GM06990 (cell line): ENCODE data around the gene TTR.

Experiments
- DNase-seq: peaks from one replicate; pipeline ENCODE4 v3.0.0-alpha.2; 2011; ENCODE audit not compliant: insufficient read length; ENCODE audit errors: extremely low read depth
- H3K27me3 ChIP-seq: replicated peaks from 2 replicates; pipeline ENCODE4 v1.6.0; 2011; ENCODE audit warnings: low read length; ENCODE audit not compliant: control insufficient read depth, insufficient read depth
- H3K36me3 ChIP-seq: 2 replicates; pipeline ENCODE4 v1.5.1; 2011; ENCODE audit warnings: low read length; ENCODE audit not compliant: control insufficient read depth, insufficient read depth
- H3K4me3 ChIP-seq: replicated peaks from 2 replicates; pipeline ENCODE4 v1.5.1; 2011; ENCODE audit warnings: low read depth, mild to moderate bottlenecking, control low read depth, low read length
- CTCF ChIP-seq: IDR thresholded peaks from 2 replicates; pipeline ENCODE4 v1.5.1; 2011; ENCODE audit warnings: low read length, control low read depth, mild to moderate bottlenecking, inconsistent platforms; ENCODE audit not compliant: insufficient read depth, poor library complexity, severe bottlenecking

TTR gene

GRCh38 chr18:31579375-31579774, 12.3 kb upstream of the TTR start:
- TF ChIP-seq CTCF: no peak
- Histone ChIP-seq H3K27me3 (no peaks in the 10 kb centered on the region), H3K4me3 (no peak overlapping the region), H3K36me3 (no peaks in the 10 kb centered on the region)
- no peak for DNase-seq

DNA sequence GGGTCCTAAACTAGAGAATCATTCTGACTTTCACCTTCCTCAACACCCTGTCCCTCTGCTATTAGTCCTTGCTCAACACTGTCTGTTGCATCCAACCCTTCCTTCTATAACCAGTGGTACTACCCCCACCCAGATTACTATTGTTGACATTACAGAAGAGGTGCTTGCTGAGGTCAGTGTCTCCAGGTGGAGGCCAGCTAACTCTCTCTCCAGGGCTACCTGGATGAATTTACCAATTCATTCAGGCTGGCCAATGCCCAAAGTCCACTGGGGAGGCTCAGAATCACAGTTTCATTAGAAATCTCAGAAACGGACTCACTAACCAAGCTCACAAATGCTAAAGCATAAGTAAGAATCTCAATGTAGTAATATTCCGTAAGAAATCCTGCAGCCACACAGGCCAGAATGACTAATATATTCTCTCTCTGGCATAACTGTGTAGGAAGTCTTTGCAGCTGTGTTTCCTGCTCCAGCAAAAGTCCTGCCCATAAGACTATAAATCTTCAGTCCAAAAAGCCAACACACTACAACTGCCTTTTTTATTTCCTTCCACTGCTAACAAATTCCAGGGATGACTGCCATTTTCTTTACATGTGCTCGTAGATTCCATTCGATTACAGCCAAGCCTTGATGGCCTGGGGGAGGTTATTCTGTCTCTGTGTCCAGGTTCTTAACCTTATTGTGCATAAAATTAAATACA, 10.0 kb upstream of the TTR start:
- no peaks in the 10 kb centered on the region for H3K36me3 ChIP-seq
- H3K4me3 ChIP-seq: no peak overlapping the region
- TF ChIP-seq CTCF: no peak
- no peaks in the 10 kb centered on the region for H3K27me3 ChIP-seq
- DNase-seq: no peak

GRCh38 chr18:31583185-31583854, 8.4 kb upstream of the TTR start:
- Histone ChIP-seq H3K4me3 (no peak overlapping the region), H3K36me3 (no peaks in the 10 kb centered on the region), H3K27me3 (no peaks in the 10 kb centered on the region)
- no peak for DNase-seq
- TF ChIP-seq CTCF: no peak

GRCh38 chr18:31585991-31586390, 5.7 kb upstream of the TTR start:
- DNase-seq: no peak
- Histone ChIP-seq H3K36me3 (no peaks in the 10 kb centered on the region), H3K4me3 (no peak overlapping the region), H3K27me3 (no peaks in the 10 kb centered on the region)
- no peak for TF ChIP-seq CTCF

GRCh38 chr18:31586616-31587015, 5.1 kb upstream of the TTR start:
- no peak for TF ChIP-seq CTCF

More at GRCh38 chr18:31586616-31587015, 5.1 kb upstream of the TTR start:
- Histone ChIP-seq H3K27me3 (no peaks in the 10 kb centered on the region), H3K4me3 (no peak overlapping the region), H3K36me3 (no peaks in the 10 kb centered on the region)
- DNase-seq: no peak
